ENCODE data around the gene PDZD8.

Gene PDZD8

DNA sequence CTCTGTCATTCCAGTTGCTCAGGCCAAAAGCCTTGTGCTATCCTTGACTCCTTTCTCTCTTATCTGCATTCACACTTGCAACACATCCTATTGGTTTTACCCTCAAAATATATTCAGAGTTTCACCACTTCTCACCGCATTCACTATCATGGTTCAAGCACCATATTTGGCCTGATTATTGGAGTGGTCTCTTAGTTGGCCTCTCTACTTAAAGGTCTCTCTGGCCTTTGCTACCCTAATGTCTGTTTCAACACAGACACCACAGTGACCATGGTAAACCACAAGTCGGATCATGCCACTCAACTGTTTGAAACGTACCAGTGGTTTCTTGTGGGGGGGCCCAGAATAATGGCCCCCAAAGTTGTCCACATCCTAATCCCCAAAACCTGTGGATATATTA lies 15.2 kb upstream of the PDZD8 start:
- DNase-seq, result no peak

DNA sequence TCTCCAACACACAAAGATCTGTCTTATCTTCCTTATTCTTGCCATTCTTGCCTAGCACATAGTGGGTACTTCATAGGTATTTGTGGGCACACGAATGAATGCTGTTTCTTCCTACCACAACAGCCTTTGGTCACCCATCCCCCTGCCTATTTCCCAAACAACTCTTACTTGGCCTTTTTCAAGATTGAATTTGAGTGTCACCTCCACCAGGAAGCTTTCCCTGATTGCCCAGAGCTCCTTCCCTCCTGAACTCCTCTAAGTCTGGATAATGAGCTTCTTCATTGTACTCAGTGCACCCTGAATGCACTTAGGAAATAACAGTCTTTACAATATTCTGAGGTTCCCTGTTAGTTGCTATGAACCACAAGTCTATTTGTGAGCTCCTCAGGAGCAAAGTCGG lies 11.6 kb upstream of the PDZD8 start:
- DNase-seq, result no peak

DNA sequence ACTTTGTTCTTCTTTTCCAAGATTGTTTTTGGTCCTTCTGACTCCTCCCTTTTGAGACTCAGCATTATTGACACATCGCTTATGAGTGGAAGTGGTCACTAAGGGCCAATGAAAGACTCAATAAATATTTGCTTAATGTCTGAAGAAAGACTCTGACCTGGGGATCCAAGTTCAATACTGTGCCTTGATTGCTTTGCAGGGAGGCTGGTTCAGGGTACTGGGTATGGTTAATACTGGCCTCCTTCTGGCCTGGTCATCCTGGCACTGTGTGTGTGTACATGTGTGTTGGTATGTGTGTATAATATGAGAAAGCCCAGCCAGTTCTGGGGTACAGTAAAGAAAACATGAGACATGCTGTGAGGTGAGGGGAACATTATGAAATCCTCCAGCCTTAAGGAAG lies 7.6 kb upstream of the PDZD8 start:
- no peak for DNase-seq

DNA sequence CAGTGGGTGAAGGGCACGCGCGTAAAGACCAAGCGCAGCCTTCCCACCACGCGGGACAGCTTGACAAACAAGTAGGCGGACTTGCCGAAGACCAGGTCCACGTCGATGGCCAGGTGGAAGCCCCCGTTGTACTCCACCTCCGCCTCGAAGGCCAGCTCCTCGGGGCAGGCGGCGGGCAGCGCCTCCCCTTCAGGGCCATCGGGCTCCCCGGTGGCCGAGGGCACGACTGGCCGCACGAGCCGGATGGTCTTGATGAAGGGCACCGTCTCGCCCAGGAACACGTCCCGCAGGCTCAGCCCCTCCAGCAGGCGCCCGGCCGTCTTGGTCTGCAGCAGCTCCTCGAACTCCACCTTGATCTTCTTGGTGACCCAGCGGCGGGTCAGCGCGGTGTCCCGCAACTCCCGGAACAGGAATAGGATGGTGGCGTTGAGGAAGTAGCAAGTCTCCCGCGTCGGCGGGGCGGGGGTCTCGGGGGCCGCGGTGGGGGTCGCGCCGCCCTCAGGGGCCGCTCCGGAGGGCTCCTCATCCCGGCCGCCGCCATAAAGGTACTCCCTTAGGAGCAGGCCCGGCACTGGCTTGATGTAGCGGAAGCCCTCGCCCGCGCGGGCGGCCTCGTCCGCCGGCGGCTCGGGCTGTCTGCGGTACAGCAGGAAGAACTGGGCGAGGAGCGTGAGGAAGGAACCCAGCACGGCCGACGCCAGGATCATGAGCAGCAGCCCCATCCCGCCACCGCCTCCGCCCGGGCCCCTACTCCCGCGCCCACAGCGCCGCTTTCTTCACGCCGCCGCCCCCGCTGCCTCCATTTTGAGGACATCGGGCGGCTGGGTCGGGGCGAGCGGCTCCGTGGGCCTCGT lies 507 bp downstream of the PDZD8 start:
- DNase-seq, result peak; percentile 17

DNA sequence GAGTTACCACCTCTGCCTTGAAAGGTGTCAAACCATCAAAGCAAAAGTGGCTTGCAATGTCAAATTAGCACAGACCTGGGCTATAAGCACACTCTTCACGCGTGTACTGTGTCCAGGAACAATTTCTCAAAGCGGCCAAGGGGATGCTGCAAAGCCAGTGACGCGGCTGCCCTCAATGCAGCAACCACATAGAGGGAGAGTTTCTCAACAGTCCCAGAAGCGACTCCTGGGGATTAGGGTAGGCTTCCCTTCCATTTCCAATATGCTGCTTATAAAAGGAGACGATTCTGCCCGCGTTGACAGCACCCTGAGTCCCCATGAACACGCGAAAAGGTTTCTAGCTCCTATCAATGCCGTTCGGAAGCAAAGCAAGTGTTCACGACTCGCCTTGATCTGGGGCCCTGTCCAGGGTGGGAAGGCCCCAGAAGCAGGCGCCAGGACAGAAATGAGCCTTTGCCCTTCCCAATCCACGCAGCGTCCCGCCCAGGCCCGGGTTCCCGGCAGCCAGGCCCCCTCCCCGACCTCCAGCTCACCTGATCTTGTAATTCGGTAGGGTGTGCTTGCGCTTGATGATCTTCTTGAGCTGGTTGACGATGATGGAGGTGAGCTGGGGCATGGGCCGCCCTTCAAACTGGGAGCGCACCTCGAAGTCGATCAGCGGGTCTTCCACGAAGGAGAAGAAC lies 1.3 kb downstream of the PDZD8 start:
- peak; percentile 4 for DNase-seq

DNA sequence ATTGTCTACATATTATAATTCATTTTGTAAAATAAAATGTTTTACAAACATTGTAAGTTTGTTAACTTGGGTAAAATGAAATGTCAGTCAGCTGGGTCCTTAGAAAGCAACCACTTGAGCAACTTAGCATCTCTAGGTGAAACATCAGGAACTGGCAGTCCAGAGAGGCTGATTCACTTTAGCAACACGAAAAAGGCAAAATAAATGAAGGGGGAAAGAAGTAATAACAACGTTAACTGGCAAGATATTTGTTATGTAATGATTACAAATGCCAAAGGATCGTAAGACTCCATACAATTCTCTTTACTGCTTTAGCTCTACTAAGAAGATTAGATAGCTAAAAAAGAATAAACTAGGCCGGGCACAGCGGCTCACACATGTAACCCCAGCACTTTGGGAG lies 5.0 kb downstream of the PDZD8 start:
- DNase-seq, result no peak

DNA sequence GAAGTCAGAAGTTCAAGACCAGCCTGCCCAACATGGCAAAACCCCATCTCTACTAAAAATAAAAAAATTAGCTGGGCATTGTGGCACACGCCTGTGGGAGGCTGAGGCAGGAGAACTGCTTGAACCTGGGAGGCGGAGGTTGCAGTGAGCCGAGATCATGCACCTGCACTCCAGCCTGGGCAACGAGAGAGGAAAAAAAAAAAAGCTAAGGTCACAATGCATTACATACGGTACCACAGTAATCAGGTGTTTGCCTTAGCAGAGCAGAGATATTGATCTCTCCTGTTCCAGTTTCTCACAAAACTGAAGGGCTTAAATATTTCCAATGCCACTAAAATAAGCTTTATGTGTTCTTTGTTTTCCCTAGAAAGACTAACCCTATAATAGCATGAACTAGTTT lies 7.5 kb downstream of the PDZD8 start:
- DNase-seq, result no peak

DNA sequence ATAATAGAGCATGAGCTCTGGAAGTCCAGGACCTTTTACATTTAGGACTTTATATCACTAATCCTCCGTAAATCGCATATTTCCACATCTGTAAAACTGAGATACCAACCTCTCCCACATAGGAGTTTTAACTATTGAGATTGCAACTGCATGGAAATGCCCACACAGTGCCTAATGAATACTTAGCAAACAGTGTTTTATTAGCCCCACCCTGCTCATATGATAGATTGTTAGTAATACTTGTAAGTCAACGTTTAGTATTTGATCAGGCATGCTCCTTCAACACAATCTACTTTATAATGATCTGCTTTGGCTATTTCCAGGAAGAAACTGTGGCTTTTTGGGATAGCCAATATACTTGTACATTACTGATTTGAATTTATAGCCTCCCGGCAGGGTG lies 8.5 kb downstream of the PDZD8 start:
- DNase-seq, result no peak

DNA sequence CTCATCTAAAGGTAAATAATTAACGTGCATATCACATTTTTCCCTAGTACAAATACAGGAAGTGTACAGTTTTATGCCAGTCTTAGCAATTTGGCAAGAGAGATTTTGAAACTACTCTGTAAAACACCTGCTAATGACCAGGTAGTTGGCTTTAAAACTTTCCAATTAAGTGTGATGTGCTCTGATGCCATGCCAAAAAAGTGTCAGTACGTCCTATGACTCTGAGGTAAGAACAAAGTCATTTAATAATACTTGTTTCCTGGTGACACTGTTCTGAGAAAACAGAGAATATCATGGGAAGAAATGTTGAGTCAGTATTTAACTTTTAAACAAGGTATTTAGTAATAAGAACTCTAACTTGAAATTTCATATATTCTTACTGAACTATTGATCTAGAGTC lies 9.6 kb downstream of the PDZD8 start:
- no peak for DNase-seq

DNA sequence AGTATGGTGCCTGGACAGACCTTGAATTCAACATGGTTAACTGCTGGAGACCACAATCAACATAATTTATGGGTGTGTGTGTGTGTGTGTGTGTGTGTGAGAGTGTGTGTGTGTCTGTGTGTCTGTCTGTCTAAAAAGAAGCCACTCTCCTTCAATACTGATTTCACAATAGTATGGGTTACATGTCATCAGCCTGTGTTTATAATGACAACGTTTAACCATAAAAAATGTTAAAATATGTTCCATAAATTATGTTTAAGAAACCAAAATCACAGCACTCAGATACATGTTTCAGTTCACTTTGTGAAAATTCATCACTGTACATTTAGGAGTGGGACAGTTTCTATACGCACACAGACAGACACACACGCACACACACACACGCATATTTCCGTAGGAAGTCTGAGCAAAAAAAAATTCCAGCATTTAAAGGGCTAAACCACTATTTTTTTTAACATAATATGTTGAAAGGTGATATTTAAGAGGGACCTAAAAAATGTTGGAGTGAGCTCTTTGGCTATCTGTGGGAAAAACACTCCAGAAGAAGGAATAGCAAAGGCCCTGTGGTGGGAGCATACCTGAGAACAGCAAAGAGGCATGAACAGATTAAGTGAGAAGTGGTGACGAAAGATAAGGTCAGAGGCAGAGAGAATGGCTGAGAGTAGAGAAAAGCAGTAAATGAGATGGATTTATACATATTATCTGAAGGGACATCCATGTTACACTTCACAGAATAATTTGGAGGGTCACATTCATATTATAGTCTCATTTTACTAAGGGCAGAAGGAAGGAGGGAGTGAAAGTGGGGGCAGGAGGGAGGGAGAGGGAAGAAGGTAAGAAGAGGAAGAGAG lies 10.9 kb downstream of the PDZD8 start:
- no peak for DNase-seq

DNA sequence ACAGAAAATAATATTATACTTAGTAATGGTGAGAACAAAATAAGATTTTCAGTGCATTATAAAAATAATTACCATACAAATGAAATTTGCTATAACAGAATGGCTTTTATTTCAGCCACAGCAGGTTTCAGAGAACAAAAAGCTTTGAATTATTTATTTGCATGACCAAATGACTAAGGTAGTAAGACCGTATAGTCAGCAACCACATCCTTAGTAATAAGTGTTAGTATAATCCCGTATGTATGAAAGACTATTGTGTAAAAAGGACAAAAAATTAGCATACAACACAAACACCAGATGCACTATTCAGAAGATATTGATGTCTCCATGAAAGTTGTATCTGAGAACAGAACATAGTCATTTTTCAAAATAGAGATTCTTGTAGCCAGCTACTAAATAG lies 12.2 kb downstream of the PDZD8 start:
- no peak for DNase-seq

DNA sequence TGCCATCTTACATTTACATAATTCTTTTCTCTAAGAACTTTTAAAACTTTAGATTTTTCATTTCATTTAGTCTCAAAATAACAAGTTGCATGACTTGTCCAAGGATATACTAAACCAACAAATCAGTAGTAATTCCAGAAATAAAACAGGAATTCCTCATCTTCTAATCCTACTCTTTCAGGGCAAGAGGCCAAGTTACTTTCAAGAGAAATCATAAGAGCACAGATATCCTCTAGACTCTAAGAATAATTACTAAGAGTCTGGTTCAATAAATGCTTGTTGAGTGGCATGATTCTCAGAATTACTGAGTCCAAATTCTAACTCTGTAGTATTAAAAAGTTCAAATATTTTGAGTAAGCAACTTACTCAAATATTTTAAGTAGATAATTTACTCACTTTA lies 12.9 kb downstream of the PDZD8 start:
- DNase-seq, result no peak

DNA sequence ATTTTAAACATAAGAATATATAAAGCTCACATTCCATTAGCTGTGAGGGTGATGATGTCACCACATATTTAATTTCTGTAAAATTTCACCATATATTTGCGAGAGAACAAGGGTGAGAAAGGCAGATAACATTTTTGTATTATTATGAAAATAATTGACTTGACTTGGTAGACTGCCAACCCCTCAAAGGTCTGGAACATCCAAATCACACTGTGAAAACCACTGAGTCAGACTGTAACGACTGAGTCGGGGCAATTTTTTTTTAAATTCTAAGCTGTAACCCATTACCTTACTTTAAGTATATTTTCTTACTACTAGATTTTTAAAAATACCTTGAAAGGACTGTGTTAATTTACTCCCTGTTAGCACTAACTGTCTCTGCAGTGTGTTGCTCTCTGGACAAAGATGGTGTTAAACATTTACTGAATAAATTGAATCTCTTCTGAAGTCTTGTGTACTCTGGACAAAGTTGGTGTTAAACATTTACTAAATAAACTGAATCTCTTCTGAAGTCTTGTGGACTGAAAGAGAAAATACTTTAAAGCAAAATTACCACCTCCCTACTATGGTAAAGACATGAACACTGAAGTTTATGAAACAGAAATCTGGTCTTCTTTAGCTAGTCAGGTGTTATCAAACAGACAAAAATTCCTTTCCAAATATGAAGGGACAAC lies 14.1 kb downstream of the PDZD8 start:
- DNase-seq, result no peak

DNA sequence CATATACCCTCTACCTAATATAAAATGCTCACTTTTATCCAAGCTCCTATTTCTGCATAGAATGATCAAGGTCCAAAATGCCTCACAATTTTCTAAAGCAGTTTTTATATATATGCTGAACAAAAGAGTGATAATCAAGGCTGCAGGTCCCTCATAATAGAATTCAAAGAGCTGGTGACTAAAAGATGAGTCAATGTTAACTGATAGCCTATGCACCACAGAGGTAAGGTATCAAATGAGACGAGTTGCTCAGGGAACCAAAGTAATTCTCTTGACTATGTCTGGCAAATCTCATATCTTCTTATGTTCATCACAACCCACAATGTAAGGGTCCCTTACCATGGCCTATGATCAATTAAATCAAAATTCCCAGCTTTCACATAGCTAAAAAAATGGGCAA lies 15.2 kb downstream of the PDZD8 start:
- DNase-seq, result no peak

DNA sequence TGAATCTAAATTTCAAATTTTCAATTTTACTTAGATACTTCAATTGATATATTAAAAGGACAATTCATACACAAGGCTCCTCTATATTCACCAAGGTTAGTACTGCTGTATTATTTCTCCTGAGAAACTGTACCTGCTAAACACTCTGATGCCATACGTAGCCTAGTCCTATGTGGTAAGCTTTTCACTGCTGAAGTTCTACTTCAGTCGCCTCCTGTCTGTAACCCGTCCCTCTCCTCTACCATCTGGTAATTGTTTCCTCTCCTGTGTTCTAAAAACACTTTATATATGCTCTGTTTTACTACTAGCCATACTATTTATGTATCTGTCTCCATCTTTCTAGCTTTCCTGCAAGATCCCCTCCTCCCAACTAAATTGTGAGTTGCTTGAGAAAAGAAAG lies 20.2 kb downstream of the PDZD8 start:
- no peak for DNase-seq

DNA sequence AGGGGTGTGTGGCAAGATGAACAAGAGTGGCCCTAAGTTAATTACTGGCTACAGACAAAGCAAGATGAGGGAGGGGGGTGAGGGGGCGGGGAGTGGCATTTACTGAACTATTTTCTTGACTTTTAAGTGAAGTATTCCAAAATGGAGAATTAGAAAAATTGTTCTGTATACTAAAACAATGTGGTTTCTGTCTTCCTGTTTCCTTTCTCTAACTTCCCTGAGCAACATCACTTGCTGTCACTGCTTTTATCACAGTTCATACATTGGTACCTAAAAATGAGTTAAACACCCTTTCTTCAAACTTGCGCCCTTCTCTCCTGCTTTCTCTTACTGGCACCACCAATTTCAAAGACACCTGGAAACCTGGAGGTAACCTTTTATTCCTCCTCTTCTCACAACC lies 21.6 kb downstream of the PDZD8 start:
- no peak for DNase-seq

DNA sequence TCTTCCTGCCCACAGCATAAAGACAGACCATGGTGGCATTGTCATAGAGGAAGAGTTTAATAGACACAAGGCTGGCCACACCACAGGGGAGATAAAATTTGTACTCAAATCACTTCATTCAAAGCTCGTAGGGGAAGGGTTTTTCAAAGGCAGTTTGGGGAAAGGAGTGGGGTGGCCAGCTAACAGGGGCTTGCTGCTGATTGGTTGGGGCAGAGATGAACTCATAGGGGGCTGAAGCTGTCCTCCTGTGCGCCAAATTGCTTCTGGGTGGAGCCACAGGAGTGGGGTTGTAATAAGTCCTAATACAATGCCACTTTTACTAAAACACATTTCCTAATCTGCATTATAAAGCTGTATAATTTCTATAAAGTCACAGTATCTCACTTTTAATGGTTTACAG lies 22.5 kb downstream of the PDZD8 start:
- no peak for DNase-seq

DNA sequence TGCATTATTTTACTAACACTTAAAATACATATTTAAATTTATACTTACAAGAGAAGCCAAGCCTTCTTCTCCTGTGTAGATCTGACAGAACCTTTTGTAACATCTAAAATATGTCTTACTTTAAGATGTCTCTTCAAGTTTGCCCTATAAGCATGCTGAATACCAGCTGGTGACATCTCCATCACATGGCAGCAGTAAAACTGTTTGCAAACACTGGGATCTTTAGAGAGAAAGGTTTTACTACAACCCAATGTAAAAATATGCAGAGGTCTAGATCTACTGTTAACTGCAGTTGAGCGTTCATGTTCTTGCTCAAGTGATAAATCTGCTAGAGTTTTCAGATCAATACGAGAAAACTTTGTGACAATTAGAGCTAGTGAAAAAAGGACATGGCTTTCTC lies 23.2 kb downstream of the PDZD8 start:
- no peak for DNase-seq

DNA sequence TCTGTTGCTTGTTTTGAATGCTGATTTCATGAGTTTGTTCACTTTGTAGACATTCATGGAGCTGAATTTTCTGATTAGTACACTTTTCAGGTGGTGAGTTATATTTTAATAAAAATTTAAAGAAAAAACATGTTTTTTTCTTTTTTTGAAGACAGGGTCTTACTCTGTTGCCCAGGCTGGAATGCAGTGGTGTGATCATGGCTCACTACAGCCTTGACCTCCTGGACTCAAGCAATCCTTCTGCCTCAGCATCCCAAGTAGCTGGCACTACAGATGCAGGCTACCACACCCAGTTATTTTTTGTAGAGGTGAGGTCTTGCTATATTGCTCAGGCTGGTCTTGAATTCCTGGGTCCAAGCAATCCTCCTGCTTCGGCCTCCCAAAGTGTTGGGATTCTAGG lies 23.7 kb downstream of the PDZD8 start:
- no peak for DNase-seq

DNA sequence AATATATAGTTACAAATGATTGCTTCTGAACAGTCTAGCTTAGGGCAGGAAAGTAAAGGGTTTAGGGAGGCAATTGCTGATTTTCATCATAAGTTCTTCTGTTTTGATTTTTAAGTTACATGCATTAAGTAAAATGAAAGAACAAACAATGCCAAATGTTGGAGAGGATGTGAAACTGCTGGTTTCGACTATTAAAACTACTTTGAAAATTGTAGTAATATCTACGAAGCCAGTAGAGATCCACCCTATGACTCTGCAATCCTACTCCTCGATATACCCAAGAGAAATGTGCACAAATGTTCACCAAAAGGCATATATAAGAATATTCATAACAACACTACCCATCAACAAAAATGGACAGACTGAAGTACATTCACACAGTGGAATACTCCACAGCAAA lies 24.3 kb downstream of the PDZD8 start:
- no peak for DNase-seq

DNA sequence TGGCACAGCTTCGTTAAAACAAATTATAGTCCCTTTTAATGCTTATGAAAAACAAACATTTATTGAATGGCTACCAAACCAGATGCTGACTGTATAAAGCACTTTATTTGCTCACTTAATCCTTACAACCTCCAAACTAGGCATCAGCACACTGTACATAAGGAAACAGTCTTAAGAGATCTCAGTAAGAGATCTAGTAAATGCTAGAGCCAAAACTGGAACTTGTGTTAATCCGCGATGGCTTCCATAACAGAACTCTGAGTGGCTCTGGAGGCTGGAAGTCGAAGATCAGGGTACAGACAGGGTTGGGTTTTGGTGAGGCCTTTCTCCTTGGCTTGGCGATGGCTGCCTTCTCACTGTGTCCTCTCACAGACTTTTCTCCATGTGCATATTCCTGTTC lies 27.0 kb downstream of the PDZD8 start:
- no peak for DNase-seq

DNA sequence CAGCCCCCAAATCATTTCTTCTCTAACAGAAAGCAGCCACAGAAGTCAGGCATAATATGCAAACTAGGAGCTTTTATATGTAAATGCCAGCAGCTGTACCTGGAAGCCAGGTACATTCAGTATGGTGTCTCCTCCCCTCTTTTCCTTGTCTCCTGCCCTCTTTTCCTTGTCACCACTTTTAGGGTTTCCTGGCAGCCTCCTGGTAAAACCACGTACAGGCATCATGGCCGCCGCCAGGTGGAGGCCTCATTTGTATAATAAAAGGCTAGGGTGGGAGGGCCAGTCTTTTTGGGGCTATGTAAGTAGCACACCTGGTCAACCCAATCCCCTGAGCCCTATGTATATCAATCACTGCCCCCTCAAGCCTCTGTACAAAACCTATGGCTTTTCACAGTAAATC lies 28.7 kb downstream of the PDZD8 start:
- no peak for DNase-seq

DNA sequence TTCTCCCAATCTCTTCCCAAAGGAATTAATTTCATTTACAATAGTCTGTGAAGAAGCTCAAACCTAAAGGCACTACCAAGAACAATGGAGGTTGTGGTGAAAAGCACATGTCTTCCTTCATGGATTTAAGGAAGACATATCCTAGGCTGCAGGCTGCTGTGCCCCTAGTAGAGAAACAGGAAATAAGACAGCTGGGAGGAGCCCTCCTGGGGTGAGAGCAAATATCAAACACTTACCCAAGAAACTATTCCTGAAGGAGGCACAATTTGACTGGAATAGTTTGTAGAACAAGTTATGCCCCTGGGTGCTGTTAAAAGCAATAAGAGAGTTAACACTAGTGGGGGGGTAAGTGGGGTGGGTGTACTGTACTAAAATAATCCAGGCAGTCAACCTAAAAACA lies 30.1 kb downstream of the PDZD8 start:
- DNase-seq, result no peak
